ENCODE data around the gene LMCD1.

Gene LMCD1

GRCh38 chr3:8574670-8575322, 73.2 kb downstream of the LMCD1 start:
- H3K27me3 ChIP-seq (replicated peaks; ENCODE audit: control insufficient read depth, insufficient read depth, low read length), result no peaks in the 10 kb centered on the region
- no peak overlapping the region for H3K4me3 ChIP-seq (replicated peaks; ENCODE audit: low read depth, low read length)
- no peak for DNase-seq (ENCODE audit: extremely low read depth, insufficient read length)
- no peak for TF ChIP-seq CTCF (IDR thresholded peaks at IDR 0.05; ENCODE audit: insufficient read depth, low read length, poor library complexity, severe bottlenecking)
- H3K36me3 ChIP-seq (ENCODE audit: control insufficient read depth, insufficient read depth, low read length), result no peaks in the 10 kb centered on the region; the same call in 1 of the 2 replicates

GRCh38 chr3:8575364-8576104, 73.9 kb downstream of the LMCD1 start:
- TF ChIP-seq CTCF (IDR thresholded peaks at IDR 0.05; ENCODE audit: insufficient read depth, low read length, poor library complexity, severe bottlenecking), result no peak
- no peaks in the 10 kb centered on the region for H3K27me3 ChIP-seq (replicated peaks; ENCODE audit: control insufficient read depth, insufficient read depth, low read length)
- DNase-seq (ENCODE audit: extremely low read depth, insufficient read length), result no peak

GRCh38 chr3:8576436-8576835, 74.8 kb downstream of the LMCD1 start:
- H3K4me3 ChIP-seq (replicated peaks; ENCODE audit: low read depth, low read length), result no peak overlapping the region
- H3K36me3 ChIP-seq (ENCODE audit: control insufficient read depth, insufficient read depth, low read length), result no peaks in the 10 kb centered on the region
- TF ChIP-seq CTCF (IDR thresholded peaks at IDR 0.05; ENCODE audit: insufficient read depth, low read length, poor library complexity, severe bottlenecking), result no peak
- H3K27me3 ChIP-seq (replicated peaks; ENCODE audit: control insufficient read depth, insufficient read depth, low read length), result no peaks in the 10 kb centered on the region
- DNase-seq (ENCODE audit: extremely low read depth, insufficient read length), result no peak

More at GRCh38 chr3:8575364-8576104, 73.9 kb downstream of the LMCD1 start:
- Histone ChIP-seq H3K36me3 (ENCODE audit: control insufficient read depth, insufficient read depth, low read length) (no peaks in the 10 kb centered on the region), H3K4me3 (replicated peaks; ENCODE audit: low read depth, low read length) (no peak overlapping the region)

- Histone ChIP-seq H3K36me3 (ENCODE audit: control insufficient read depth, insufficient read depth, low read length) (no peaks in the 10 kb centered on the region), H3K4me3 (replicated peaks; ENCODE audit: low read depth, low read length) (no peak overlapping the region), H3K27me3 (replicated peaks; ENCODE audit: control insufficient read depth, insufficient read depth, low read length) (no peaks in the 10 kb centered on the region)
- no peak for DNase-seq (ENCODE audit: extremely low read depth, insufficient read length)
- TF ChIP-seq CTCF (IDR thresholded peaks at IDR 0.05; ENCODE audit: insufficient read depth, low read length, poor library complexity, severe bottlenecking), result no peak
Measured at GRCh38 chr3:8576841-8577571, 75.4 kb downstream of the LMCD1 start.

GRCh38 chr3:8578282-8578681, 76.7 kb downstream of the LMCD1 start:
- peak; percentile 26 for DNase-seq (ENCODE audit: extremely low read depth, insufficient read length)
- TF ChIP-seq CTCF (IDR thresholded peaks at IDR 0.05; ENCODE audit: insufficient read depth, low read length, poor library complexity, severe bottlenecking), result no peak
- Histone ChIP-seq H3K27me3 (replicated peaks; ENCODE audit: control insufficient read depth, insufficient read depth, low read length) (no peaks in the 10 kb centered on the region), H3K36me3 (ENCODE audit: control insufficient read depth, insufficient read depth, low read length) (no peaks in the 10 kb centered on the region), H3K4me3 (replicated peaks; ENCODE audit: low read depth, low read length) (no peak overlapping the region)
